ENCODE results near the gene CIAO3.

CIAO3 gene

DNA sequence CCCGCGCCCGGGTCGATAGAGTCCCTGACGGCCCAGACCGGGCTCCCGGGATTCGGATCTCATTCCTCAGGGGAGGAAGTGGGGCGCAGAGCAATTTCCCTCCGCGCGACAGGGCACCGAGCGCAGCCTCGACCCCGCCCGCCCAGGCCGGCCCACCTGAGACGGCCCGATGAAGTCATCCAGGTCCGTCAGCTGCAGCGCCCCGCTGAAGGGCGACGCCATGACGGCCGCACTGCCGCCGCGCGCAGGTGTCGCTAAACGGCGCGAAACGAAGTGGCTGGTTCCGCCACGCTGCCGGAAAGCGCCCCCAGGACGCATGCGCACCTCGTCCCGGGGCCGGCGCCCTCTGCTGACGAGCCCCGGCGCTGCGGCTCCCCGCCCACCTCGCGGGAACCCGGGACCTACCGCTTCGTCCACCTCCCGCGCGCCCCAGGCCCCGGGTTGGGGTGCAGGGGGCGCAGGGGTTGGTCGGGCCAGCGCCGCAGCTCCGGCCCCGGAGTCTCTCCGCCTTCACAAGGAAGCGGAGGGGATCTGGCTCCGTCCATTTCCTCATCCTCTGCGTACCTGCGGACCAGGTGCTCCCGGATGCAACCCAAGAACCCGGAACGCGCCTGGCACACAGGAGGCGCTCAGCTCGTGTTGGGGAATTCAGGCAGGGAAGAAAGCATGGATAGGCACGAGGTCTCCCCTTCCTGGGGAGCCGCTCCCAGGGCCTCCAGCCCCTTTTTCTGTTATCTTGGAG is at the start of gene CIAO3:
CIAO3 (minus strand) TSS at position 234 of the 742 bp plus-strand sequence; CDS start at position 222, 12 bp downstream.
- peak within 1 kb of the TSS; percentile 86 to 87 for H3K4me3 ChIP-seq (replicated peaks in 1 of 2; ENCODE audit: low read depth in 2 of 2, low read length in 2 of 2)
- peak; percentile 90 to 93 for DNase-seq (ENCODE audit: low read depth in 2 of 2)

DNA sequence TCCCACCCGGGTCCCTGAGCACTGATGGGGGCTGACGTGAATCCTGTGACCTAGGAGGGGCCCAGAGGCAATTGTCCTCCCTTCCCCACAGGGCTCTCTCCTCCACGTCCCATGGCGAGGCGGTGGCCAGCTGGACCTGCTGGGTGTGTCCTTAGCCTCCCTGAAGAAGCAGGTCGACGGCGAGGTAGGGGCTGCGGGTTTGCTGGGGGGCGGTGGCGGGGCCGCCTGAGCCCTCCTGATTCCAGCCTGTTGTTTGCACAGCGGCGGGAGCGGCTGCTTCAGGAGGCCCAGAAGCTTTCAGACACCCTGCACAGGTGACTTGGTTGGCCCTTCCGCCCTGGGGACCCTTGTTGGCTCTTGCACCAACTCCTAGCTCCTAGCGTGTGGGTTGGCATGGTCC is 49.3 kb upstream of the CIAO3 start:
- H3K4me3 ChIP-seq (replicated peaks in 1 of 2; ENCODE audit: low read depth in 2 of 2, low read length in 2 of 2): no peak overlapping the region
- no peak for DNase-seq (ENCODE audit: low read depth in 2 of 2)
- TF ChIP-seq, protein P1, sequence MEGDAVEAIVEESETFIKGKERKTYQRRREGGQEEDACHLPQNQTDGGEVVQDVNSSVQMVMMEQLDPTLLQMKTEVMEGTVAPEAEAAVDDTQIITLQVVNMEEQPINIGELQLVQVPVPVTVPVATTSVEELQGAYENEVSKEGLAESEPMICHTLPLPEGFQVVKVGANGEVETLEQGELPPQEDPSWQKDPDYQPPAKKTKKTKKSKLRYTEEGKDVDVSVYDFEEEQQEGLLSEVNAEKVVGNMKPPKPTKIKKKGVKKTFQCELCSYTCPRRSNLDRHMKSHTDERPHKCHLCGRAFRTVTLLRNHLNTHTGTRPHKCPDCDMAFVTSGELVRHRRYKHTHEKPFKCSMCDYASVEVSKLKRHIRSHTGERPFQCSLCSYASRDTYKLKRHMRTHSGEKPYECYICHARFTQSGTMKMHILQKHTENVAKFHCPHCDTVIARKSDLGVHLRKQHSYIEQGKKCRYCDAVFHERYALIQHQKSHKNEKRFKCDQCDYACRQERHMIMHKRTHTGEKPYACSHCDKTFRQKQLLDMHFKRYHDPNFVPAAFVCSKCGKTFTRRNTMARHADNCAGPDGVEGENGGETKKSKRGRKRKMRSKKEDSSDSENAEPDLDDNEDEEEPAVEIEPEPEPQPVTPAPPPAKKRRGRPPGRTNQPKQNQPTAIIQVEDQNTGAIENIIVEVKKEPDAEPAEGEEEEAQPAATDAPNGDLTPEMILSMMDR (IDR thresholded peaks at IDR 0.05; ENCODE audit: low read depth, low read length): no peak

More for the DNA sequence above, at the start of gene CIAO3:
- TF ChIP-seq, protein P1 (IDR thresholded peaks at IDR 0.05; ENCODE audit: low read depth, low read length): peak; percentile 26

DNA sequence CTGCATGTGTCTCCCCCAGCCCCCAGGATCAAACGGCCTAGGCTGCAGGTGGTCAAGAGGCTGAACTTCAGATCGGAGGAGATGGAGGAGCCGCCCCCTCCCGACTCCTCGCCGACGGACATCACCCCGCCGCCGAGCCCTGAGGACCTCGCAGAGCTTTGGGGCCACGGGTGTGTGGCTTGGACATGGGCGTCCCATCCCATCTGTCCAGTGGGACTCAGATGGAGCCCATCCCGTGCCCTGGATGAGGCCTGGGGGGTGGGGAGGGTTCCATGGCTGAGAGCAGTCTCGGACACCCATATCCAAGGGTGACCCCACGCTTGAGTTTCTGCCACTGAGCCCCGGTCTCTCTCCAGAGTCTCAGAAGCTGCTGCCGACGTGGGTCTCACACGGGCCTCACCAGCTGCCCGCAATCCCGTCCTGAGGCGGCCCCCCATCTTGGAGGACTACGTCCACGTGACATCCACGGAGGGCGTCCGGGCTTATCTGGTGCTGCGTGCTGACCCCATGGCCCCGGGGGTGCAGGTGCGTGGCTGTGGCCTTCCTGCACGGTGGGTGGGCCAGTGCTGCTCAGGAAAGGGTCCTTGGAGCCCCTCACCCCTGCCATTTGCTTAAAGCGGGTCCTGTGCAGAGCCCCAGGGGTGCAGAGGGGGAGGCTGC is 48.5 kb upstream of the CIAO3 start:
- peak overlapping the region; percentile 64 to 85 for H3K4me3 ChIP-seq (replicated peaks in 1 of 2; ENCODE audit: low read depth in 2 of 2, low read length in 2 of 2)
- TF ChIP-seq, protein P1 (IDR thresholded peaks at IDR 0.05; ENCODE audit: low read depth, low read length): no peak
- no peak for DNase-seq (ENCODE audit: low read depth in 2 of 2)

DNA sequence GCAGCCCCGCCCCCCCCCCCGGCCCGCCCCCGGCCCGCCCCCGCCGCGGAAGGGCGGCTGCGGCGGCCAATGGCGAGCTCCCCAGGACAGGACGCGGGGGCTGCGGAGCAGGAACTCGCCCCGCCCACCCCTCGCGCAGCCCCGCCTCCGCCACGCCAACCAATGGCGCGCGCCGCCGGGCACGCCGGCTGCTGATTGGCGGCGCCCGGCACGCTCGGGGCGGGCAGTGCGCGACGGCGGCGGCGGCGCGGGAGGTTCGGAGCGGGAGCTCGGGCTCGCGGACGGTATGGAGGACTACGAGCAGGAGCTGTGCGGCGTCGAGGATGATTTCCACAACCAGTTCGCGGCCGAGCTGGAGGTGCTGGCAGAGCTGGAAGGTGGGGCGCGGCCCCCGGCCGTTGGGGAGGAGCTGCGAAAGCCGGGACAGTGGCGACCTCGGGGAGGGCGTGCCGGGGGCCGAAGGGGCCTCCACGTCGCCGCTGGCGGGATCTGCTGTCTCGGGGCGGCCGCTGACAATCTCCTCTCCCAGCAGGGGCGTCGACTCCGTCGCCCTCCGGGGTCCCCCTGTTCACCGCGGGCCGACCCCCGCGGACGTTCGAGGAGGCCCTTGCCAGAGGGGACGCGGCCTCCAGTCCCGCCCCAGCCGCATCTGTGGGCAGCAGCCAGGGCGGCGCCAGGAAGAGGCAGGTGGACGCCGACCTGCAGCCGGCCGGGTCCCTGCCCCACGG is 47.8 kb upstream of the CIAO3 start, which contains the start of gene CHTF18:
CHTF18 (plus strand) TSS at position 222 of the 728 bp plus-strand sequence; CDS start at position 287, 65 bp downstream.
- DNase-seq (ENCODE audit: low read depth in 2 of 2): peak; percentile 89 to 95
- TF ChIP-seq, protein P1 (IDR thresholded peaks at IDR 0.05; ENCODE audit: low read depth, low read length): no peak
- peak within 1 kb of the TSS; percentile 91 to 94 for H3K4me3 ChIP-seq (replicated peaks in 1 of 2; ENCODE audit: low read depth in 2 of 2, low read length in 2 of 2)

DNA sequence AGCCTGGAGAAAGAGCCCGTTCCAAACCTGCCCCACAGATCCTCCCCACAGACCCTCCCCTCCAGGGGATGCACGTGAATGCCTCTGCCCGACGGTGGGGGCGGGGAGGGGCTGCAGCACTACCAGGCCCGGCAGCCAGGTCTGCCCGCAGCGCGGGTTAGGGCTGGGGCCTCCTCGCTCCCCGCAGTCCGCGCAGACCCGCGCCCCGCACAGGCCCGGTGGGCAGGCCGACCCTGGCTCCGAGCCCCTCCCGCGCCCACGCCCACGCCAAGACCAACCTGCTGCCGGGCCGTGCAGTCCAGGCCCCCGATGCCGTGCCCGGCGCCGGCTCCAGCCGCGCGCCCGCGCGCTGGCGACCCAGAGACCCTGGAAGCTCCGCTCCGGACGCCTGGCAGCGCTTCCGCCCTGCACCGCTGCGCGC is 47.2 kb upstream of the CIAO3 start, which contains the start of gene RPUSD1:
RPUSD1 (minus strand) TSS at position 404 of the 421 bp plus-strand sequence. CDS start 644 bp downstream, outside the sequence.
- no peak for DNase-seq (ENCODE audit: low read depth in 2 of 2)
- TF ChIP-seq, protein P1 (IDR thresholded peaks at IDR 0.05; ENCODE audit: low read depth, low read length): no peak
- H3K4me3 ChIP-seq (replicated peaks in 1 of 2; ENCODE audit: low read depth in 2 of 2, low read length in 2 of 2): peak within 1 kb of the TSS; percentile 91 to 94

DNA sequence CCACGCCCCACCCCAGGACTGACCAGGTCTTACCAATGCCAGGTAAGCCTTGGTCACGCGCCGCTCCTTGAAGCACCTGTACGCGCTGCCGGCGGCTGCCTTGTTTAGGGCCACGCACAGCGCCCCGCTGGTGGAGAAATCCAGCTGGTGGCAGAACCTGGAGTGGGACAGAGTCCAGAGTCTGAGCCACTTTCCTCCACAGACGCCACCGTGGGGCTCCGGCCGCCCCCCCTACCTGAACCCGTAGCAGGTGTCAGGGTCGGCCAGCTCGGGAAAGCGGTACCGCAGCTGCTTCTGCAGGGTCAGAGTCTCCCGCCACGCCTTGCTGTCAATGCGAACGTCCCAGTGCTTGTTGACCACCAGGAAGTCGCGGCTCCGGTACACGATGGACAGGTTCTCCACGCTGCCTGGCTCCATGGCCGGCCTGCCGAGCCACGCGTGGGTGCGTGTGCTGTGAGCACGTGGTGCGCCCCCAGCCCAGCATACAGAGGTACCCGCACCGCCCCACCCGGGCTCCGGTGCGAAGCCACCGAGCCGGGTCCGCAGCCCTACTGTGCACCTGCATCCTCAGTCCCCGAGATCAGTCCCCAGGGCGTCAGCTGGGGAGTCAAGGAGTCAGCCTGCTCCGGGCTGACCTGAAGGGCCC is 46.6 kb upstream of the CIAO3 start:
- TF ChIP-seq, protein P1 (IDR thresholded peaks at IDR 0.05; ENCODE audit: low read depth, low read length): no peak
- no peak for DNase-seq (ENCODE audit: low read depth in 2 of 2)
- peak overlapping the region; percentile 91 to 94 for H3K4me3 ChIP-seq (replicated peaks in 1 of 2; ENCODE audit: low read depth in 2 of 2, low read length in 2 of 2)
